HUES6 (cell line): Measurements from ENCODE around the gene PSMC6.
"Not testable (repeated sequence)": the region's sequence is repeated elsewhere in the genome, so short reads cannot be mapped to it uniquely, and the experiment has no call there.

Experiments used
- H3K27ac ChIP-seq: 2 replicates; pipeline ENCODE4 v1.7.0; 2013; ENCODE audit warnings: low read depth, mild to moderate bottlenecking, low read length, inconsistent platforms
- H3K27me3 ChIP-seq: 2 replicates; pipeline ENCODE4 v1.6.1; 2013; ENCODE audit warnings: low read length; ENCODE audit not compliant: control insufficient read depth, insufficient read depth
- H3K36me3 ChIP-seq: 2 replicates; pipeline ENCODE4 v1.6.1; 2013; ENCODE audit warnings: low read length; ENCODE audit not compliant: control insufficient read depth, insufficient read depth
- H3K4me1 ChIP-seq: 2 replicates; pipeline ENCODE4 v1.6.1; 2013; ENCODE audit warnings: low read length; ENCODE audit not compliant: control insufficient read depth, insufficient read depth
- H3K4me3 ChIP-seq: 2 replicates; pipeline ENCODE4 v1.5.1; 2013; ENCODE audit warnings: low read depth, low read length
- H3K9ac ChIP-seq: one replicate; pipeline ENCODE4 v1.6.1; 2013; ENCODE audit warnings: mild to moderate bottlenecking, low read length
- H3K9me3 ChIP-seq: 2 replicates; pipeline ENCODE4 v1.6.1; 2013; ENCODE audit warnings: low read depth, low read length; ENCODE audit not compliant: control insufficient read depth, insufficient read depth

Gene PSMC6

DNA sequence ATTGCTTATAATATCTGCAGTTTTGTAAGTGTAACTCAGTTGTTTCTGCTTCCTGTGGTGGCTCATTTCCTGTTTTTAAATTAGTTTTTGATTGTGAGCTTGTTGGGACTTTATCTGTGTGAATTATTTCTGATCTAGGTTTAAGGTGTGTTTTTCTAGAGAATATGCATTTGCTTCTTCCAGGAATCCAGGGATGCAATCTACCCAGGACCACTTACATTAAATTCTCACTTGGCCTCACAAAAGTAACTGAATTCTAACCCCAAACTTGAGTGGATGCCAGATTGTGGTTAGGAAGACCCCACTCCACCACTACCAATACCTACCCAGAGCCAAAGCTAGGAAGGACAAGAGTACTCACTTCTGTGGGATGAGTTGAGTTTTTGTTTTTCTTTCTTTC lies 34.9 kb downstream of the PSMC6 start:
- H3K4me1 ChIP-seq = no peaks in the 10 kb centered on the region
- H3K27me3 ChIP-seq = no peaks in the 10 kb centered on the region
- no peak overlapping the region for H3K9ac ChIP-seq
- H3K36me3 ChIP-seq = peaks cover 25% of the 10 kb centered on the region
- H3K4me3 ChIP-seq = no peak overlapping the region
- no peak overlapping the region for H3K27ac ChIP-seq
- no peaks in the 10 kb centered on the region for H3K9me3 ChIP-seq

DNA sequence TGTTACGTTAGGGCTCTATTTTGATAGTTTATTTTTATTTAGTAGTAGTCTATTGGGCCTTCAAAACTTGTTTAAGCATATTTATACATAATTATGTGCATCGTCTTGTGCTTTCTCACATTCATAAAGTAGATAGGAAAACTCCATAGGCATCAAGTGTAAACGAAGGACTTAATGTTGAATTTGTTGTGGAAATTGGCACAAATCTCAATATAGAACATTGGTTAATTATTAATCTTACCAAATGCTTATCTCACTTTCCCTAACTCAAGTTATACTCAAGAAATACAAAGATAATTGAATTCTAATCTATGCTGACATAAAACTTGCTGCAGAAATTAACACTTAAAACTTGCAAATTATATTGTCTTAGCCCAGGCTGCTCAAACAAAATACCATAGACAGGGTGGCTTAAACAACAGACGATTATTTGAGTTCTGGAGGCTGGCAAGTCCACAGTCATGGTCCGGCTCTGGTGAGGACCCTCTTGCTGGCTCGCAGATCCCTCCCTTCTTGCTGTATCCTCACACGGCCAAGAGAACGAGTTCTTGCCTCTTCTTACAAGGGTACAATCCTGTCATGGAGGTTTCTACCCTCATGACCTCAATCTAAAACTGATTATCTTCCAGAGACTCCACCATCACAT lies 41.8 kb downstream of the PSMC6 start:
- H3K27me3 ChIP-seq = no peaks in the 10 kb centered on the region
- H3K9me3 ChIP-seq = no peaks in the 10 kb centered on the region
- no peak overlapping the region for H3K27ac ChIP-seq
- H3K4me1 ChIP-seq = no peaks in the 10 kb centered on the region
- H3K36me3 ChIP-seq = peaks cover 61% of the 10 kb centered on the region
- H3K9ac ChIP-seq = no peak overlapping the region
- H3K4me3 ChIP-seq = no peak overlapping the region

DNA sequence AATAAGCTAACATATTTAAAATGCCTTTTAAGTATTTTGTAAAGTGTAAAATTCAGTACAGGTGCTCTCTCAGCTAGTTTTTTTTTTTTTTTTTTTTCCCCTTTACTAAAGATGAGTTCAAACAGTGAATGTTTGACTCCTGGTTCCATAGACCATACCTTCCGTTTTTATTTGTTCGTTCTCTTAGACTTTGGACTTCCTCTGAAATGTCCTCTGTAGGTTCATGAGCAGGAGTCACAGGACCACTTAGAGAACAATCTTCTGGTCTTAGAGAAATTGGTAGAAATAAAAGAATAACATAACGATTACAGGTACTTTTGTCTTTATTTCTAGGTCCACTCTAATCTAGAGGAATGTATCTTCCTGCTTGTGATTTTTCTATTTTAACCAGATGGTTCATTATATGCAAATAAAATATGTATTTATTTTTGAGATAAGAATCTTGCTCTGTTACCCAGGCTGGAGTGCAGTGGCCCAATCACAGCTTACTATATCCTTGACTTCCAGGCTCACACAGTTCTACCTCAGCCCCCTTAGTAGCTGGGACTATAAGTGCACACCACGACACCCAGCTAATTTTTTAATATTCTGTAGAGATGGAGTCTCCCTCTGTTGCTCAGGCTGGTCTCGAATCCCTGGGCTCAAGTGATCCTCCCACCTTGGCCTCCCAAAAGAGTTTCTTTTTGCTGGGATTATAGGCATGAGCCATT lies 48.8 kb downstream of the PSMC6 start:
- Histone ChIP-seq H3K27me3 (no peaks in the 10 kb centered on the region), H3K4me1 (no peaks in the 10 kb centered on the region), H3K9ac (no peak overlapping the region), H3K4me3 (no peak overlapping the region), H3K27ac (no peak overlapping the region), H3K9me3 (no peaks in the 10 kb centered on the region), H3K36me3 (peaks cover 41% of the 10 kb centered on the region)

DNA sequence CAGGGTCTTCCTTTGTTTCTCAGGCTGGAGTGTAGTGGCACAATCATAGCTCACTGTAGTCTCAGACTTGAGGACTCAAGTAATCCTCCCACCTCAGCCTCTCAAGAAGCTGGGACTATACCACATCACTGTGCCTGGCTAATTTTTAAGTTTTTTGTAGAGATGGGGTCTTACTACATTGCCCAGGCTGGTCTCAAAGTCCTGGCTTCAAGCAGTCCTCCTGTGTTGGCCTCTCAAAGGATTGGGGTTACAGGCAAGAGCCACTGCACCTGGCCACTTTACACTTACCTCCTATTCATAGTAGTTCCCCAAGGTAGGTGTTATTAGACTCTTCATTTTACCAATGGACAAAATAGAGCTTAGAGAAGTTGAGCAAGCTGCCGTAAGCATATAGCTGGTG lies 52.1 kb downstream of the PSMC6 start:
- Histone ChIP-seq H3K27ac (no peak overlapping the region), H3K9ac (no peak overlapping the region), H3K4me1 (no peaks in the 10 kb centered on the region), H3K4me3 (no peak overlapping the region), H3K27me3 (no peaks in the 10 kb centered on the region), H3K9me3 (no peaks in the 10 kb centered on the region), H3K36me3 (peaks cover 39% of the 10 kb centered on the region)

DNA sequence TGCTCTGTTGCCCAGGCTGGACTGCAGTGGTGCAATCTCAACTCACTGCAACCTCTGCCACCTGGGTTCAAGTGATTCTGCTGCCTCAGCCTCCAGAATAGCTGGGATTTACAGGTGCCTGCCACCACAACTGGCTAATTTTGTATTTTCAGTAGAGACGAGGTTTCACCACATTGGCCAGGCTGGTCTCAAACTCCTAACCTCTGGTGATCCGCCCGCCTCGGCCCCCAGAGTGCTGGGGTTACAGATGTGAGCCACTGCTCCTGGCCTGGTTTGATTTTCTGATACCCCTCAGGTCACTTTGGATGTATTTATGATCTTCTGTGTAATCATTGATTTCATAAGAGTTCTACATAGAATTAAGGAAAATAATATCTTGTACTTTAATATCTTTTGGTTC lies 55.9 kb downstream of the PSMC6 start:
- H3K36me3 ChIP-seq = peaks cover 51% of the 10 kb centered on the region
- not testable (repeated sequence) for H3K27ac ChIP-seq

DNA sequence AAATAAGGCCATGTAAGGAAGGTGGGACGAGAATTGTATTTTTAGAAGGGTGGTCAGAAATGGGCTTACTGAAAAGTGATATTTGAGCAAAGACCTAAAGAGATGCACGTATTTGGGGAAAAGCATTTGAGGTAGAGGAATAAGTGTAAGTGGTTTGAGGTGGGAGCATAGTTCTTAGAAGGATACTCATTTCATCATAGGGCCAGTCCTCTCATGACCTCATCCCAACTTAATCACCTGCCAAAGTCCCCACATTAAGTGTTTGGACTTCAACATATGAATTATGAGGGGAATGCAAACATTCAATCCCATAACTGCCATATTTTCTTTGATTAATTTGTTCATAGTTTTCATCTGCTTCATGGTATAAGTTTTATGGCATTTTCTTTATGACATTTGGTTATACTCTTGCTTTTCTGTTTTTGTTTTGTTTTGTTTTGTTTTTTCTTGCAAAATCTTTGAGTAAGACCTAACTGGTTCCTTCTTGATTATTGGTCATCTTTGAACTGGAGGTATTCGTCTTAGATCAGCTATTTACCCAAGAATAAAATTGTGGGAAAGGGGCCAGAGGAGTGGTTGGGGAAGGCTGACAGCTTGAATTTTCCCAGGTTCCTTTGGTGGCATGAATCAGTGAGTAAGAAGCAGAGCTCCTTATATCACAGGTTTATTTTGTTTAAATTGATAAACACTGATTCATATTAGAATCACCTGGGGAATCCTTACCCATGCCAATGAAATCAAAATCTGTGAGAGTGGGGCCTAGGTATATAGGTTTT lies 60.2 kb downstream of the PSMC6 start:
- Histone ChIP-seq H3K4me1 (no peaks in the 10 kb centered on the region), H3K4me3 (no peak overlapping the region), H3K27ac (no peak overlapping the region), H3K9ac (no peak overlapping the region), H3K36me3 (peaks cover 55% of the 10 kb centered on the region), H3K27me3 (no peaks in the 10 kb centered on the region), H3K9me3 (no peaks in the 10 kb centered on the region)

More for the DNA sequence above, 55.9 kb downstream of the PSMC6 start:
- H3K4me1 ChIP-seq, H3K27me3 ChIP-seq, H3K4me3 ChIP-seq, H3K9ac ChIP-seq, H3K9me3 ChIP-seq: not testable (repeated sequence)

DNA sequence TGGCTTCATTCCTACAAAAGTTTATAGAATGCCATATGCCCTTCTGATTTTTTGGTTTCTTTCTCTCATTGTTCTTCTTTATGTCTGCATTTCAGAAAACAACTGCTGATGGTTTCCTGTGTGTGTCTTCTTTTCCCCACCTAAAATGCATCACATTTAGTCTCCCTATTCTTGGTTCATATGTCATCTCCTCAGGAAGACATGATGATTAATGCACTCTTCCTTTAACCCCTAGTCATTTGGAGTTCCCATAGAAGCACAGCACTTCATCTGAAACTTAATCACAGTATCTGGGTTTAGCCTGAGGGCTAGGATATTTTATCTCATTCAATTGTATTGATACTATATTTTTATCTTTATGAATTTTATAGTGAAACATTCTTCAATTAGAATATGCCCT lies 62.9 kb downstream of the PSMC6 start:
- H3K9me3 ChIP-seq = no peaks in the 10 kb centered on the region
- H3K36me3 ChIP-seq = peaks cover 62% of the 10 kb centered on the region
- H3K4me1 ChIP-seq = no peaks in the 10 kb centered on the region
- H3K9ac ChIP-seq = no peak overlapping the region
- H3K4me3 ChIP-seq = no peak overlapping the region
- no peaks in the 10 kb centered on the region for H3K27me3 ChIP-seq
- H3K27ac ChIP-seq = no peak overlapping the region

DNA sequence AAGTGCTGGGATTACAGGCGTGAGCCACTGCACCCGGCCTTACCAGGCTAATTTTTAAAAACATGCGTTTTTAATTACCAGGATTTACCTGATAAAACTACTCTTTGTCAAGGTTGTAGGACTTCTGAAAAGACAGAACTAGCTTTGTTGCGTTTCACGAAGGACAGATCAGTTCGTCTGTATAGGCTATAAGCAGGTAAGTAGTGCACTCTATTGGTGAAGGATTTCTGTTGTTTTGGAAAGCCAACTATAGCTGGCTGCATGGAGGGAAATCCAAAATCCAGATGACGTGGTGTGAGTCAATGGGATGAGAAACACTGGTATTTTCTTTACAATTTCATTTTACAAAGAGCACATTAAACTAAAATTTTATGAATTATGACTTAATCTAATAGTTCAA lies 69.8 kb downstream of the PSMC6 start:
- H3K27me3 ChIP-seq = no peaks in the 10 kb centered on the region
- no peak overlapping the region for H3K4me3 ChIP-seq
- H3K9ac ChIP-seq = no peak overlapping the region
- peaks cover 76% of the 10 kb centered on the region for H3K36me3 ChIP-seq
- no peaks in the 10 kb centered on the region for H3K4me1 ChIP-seq
- H3K27ac ChIP-seq = no peak overlapping the region
- H3K9me3 ChIP-seq = no peaks in the 10 kb centered on the region
